OCI-LY1 (cell line): ENCODE measurements around the gene FUT8.

Experiments used
- EZH2 ChIP-seq: fragments of 200-600 bp; sonication (generic), shearing (Covaris generic); IDR thresholded peaks from 2 replicates; pipeline ENCODE4 v1.8.0; 2017; ENCODE audit warnings: borderline replicate concordance, mixed run types, mild to moderate bottlenecking, antibody characterized with exemption, low read length, moderate library complexity, mixed read lengths
- TF ChIP-seq, protein P1 (sequence below): fragments of 200-600 bp; sonication (generic), shearing (Covaris generic); IDR thresholded peaks from 2 replicates; pipeline ENCODE4 v1.5.1; 2017; ENCODE audit warnings: mild to moderate bottlenecking, antibody characterized with exemption, low read length, moderate library complexity, mixed read lengths

DNA sequence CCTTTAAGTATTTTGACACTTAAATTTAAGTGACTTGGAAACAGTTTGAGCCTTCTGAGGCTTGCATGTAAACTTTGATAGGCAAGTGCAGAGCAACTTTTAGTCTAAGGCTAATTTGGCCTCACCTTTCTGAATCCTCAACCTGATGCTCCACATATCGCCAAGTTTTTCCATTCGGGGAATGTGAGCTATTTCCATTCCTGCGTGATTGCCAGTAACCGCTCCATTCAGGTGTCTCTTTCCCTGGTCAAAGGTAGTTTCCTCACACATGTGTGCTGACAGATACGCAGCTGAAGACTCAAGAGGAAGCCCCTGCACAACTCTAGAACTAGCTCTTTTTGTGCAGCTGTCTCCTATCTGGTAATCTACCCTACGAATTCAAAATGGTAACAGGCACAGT lies 25.4 kb upstream of the FUT8 start:
- TF ChIP-seq, protein P1, sequence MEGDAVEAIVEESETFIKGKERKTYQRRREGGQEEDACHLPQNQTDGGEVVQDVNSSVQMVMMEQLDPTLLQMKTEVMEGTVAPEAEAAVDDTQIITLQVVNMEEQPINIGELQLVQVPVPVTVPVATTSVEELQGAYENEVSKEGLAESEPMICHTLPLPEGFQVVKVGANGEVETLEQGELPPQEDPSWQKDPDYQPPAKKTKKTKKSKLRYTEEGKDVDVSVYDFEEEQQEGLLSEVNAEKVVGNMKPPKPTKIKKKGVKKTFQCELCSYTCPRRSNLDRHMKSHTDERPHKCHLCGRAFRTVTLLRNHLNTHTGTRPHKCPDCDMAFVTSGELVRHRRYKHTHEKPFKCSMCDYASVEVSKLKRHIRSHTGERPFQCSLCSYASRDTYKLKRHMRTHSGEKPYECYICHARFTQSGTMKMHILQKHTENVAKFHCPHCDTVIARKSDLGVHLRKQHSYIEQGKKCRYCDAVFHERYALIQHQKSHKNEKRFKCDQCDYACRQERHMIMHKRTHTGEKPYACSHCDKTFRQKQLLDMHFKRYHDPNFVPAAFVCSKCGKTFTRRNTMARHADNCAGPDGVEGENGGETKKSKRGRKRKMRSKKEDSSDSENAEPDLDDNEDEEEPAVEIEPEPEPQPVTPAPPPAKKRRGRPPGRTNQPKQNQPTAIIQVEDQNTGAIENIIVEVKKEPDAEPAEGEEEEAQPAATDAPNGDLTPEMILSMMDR, result no peak
- no peak for TF ChIP-seq EZH2
